GOT3 (cell line): Measurements from ENCODE around the gene GALNT14.

Experiments used
- DNase-seq: peaks from one replicate; lab custom pipeline; 2025; ENCODE audit warnings: mixed read lengths; lab: John Stamatoyannopoulos, UW

Gene GALNT14

DNA sequence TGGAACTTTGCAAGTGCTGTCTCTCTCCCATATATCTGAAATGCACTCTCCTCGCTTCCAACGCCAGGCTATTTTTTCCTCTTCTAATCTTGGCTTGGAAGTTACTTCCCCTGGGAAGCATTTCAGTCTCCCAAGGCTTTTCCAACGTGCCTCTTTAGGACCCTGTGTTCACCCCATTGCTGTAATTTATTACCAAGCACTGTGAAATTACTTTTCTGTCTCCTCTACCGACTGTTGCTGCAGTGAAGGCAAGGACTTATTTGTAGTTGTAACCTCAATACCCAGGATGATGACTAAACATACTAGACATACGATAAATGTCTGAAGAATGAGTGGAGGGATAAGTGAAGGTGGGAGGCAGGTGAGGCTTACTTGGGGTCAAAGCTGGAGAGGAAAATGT is 163.7 kb downstream of the GALNT14 start:
- no peak for DNase-seq

GRCh38 chr2:30974092-30974491 is 164.1 kb downstream of the GALNT14 start:
- DNase-seq: no peak

GRCh38 chr2:30971231-30972025 is 166.8 kb downstream of the GALNT14 start:
- DNase-seq: no peak

- DNase-seq: no peak
Observed at GRCh38 chr2:30968660-30969397, 169.4 kb downstream of the GALNT14 start.

GRCh38 chr2:30966786-30967185 is 171.5 kb downstream of the GALNT14 start:
- DNase-seq: no peak

DNA sequence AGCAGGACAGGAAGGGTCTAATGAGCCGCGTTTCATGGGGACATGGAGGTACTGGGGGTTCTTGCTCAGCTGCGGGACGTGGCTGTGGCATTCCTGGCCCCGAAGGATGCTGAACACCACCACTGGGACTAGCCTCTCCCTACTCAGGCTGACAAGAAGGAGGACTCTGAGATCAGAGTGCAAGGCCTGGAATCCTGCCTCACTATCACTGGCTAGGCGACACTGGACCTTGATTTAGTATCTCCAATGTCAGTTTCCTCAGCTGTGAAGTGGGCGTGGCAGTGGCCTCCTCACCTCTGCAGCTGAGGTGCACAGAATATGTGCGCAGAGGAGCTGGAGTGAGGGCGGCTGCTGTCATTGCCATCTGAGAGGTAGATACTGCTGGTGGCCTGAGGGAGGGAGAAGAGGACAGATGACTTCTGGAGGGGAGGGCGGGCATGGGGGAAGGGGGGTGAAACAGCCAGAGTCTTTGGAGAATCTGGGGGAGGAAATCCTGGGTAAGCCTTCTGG is 173.2 kb downstream of the GALNT14 start:
- DNase-seq: no peak

GRCh38 chr2:30964334-30965005 is 173.8 kb downstream of the GALNT14 start:
- no peak for DNase-seq

DNA sequence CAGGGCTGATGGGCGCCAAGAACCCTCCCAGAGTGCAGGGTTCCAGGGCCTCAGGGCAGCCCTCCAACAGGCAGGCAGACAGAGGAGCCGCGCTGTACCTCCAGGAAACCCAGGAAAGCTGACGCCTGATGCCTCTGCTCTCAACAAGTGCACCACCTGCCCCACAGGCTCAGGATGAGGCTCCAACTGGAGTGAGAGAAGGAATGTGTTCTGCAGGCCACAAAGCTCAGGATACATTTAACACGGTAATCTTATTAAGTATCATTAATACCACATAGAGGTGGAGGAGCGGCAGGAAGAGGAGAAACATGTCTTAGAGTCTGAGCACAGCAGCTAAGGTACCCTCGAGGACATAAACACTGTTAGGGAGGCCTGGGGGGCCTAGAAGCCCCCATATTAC is 175.1 kb downstream of the GALNT14 start:
- DNase-seq: no peak

DNA sequence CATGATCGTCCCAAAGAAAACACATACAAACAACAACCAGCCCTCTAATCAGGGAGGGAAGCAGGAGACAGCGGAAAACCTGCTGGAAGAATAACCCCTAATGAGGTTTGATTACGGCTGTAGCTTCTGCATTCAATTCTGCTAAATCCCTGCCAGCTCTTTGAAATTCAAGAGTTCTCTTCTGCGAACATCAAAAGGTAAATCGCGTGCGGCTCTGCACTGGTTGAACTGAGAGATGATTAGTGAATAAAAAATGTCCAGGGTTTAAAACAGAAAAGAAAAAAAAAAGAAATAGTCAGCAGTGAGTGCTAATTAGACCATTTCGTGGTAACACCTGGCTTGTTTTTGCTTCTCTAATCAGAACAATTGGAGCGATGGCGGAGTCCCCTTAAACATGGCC is 178.0 kb downstream of the GALNT14 start:
- no peak for DNase-seq

GRCh38 chr2:30959653-30960052 is 178.6 kb downstream of the GALNT14 start:
- no peak for DNase-seq

DNA sequence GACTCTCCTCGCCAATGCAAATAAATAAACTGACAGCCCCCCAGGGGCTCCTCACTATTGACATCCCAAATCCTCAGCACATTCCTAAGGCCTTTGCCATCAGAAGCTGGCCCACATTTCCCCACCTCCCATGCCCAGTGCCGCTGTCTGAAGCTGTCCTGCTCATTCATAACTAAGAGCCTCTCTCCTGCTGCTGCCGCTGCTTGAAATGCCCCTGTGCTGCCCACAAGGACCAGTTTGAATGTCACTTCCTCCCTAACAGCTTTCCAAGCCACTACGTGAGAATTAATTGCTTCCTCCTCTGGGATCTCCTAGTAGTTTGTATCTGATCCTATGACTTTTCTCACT is 179.3 kb downstream of the GALNT14 start:
- DNase-seq: no peak

DNA sequence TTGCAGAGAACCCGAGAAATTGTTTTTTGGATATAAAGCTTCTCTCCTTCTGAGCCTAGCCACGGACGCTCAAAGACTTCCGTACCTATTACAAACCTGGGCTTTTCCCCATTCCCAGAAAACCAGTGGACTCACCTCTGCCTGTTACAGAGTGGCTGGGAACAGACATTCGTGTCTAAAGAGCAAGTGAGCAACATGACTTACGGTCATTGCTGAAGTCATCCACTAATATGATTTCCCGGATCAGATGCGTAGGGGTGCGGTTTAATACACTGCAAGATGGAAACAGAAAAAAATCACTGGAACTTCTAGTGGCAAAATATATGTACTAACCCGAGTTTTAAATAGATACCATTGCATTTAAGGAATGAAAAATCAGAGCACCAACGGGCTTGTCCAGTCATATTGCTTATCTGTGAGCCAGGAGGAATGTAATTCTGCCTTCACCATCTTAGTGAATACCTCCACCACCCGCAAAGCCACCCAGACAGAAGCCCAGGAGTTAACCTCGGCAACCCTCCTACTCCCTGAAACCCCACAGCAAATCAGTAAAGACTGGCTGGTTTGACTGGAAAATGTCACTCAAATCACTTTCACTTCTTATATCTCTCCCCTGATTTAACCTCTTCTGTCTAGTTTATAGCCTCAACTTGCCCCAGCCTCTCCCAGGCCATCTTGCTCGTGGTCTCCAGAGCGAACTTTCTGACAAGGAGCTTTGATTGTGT is 179.9 kb downstream of the GALNT14 start:
- DNase-seq: no peak

DNA sequence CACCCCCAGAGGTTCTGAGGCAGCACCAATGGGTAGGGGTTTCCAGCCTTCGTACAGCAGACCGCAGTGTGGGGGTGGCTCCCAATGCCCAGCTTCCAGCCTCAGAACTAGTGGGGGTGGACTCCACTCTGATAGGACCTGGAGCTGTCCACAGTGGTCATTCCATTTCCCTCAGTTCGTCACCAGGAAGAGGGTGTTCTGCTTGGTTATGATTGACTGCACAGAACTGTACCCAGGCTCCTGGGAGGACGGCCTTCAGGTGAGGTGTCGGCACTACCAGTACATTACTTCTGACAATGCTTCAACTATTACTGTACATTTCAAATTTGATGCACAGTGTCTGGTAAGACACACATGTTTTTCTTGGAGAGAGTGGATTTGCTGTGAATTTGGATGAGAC is 180.6 kb downstream of the GALNT14 start:
- no peak for DNase-seq

GRCh38 chr2:30956995-30957394 is 181.2 kb downstream of the GALNT14 start:
- no peak for DNase-seq

DNA sequence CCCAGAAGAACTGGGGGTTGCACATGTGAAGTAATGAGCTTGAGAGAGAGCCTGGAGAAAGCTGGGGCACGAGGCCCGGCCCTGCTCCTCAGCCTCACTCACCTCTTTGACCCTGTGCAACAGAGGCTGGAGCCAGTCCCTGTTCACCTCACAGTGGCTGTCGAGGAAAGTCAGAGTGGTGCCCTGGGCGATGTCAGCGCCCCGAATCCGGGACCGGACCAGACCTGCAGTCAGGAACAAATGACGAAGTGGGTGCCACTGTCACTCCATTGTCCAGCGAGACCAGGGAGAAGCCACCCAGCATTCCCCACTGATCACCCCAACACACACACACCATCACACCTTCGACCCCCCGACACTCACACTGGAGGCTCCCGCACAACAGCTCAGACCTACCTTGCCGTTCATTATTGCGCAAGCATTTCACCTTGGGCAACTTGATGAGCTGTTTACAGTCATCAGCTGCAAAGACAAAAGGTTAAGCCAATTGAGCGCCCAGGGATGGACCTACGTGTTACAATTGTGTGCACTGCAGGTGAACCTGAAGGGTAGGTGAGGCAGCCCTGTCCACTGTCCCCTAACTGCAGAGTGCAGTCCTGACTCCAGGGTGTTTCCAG is 182.6 kb downstream of the GALNT14 start:
- DNase-seq: no peak

- no peak for DNase-seq
Observed at GRCh38 chr2:30950339-30950738, 187.9 kb downstream of the GALNT14 start.

DNA sequence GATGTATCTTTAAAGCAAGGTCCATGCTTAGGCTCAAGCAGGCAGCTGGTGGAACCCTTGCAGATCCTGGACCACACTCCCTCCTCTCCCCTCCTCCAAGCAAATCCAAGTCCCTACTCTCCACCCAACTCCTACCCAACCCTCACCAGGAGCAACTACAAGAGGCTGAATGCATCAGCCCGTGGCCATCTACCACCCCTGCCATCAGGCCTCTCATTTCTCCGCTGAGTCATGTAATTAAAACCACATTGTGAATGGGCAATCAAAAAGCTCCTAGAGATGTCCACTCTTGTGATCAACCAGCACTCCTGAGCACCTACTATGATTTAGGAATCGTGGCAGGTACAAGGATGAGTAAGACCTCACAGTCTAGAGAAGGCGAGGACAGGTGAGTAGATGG is 188.8 kb downstream of the GALNT14 start:
- DNase-seq: no peak

- no peak for DNase-seq
Observed at GRCh38 chr2:30948857-30949256, 189.4 kb downstream of the GALNT14 start.

DNA sequence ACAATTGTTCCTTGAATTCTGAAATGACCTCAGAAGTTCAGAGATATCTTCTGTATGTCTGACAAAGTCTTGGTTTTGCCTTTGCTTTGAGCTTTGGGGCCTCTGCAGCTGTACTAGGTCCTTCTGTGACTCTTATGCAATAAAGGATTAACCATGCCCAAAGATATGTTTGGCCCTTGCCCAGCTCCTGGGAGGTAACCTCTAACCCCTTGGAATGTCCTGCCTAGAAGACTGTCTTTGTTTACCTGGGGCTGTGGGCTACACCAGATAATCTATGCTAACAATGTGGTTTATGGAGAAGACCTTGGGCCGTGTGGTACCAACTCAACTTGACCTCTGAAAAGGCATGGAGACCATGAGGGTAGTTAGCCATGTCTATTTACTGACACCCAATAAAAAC is 190.1 kb downstream of the GALNT14 start:
- DNase-seq: no peak

GRCh38 chr2:30947686-30948085 is 190.6 kb downstream of the GALNT14 start:
- no peak for DNase-seq

- no peak for DNase-seq
Observed at GRCh38 chr2:30942419-30942818, 195.8 kb downstream of the GALNT14 start.

DNA sequence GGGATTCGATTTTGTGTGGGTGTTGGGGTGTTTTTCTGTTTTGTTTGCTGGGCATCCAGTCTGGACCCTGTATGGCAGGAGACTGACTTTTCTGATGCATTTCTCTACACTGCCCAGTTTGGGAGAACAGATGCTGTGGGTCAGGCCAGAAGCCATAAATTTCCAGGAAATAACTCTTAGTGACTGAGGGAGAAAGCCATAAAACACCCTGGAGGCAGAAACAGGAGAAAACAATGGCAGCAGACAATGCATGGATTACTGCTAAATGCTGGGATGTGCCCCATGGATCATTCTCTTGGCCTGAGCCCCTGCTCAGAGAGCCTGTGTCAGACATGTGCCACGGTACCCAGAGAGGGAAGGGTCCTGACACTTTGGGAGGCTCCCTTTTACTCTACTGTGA is 197.4 kb downstream of the GALNT14 start:
- DNase-seq: no peak
